GM10266 (cell line): ENCODE data around the gene SLC25A11.

ENCODE experiments used
- DNase-seq: peaks from one replicate; pipeline ENCODE4 v3.0.0; 2012; ENCODE audit errors: extremely low spot score
- CTCF ChIP-seq: IDR thresholded peaks from 2 replicates; pipeline ENCODE4 v1.5.1; 2012; ENCODE audit warnings: mild to moderate bottlenecking, low read depth; ENCODE audit not compliant: control insufficient read depth, insufficient read depth; ENCODE audit errors: missing control alignments

The SLC25A11 gene

GRCh38 chr17:4891411-4892410 is 48.1 kb downstream of the SLC25A11 start:
- DNase-seq = no peak
- no peak for TF ChIP-seq CTCF

GRCh38 chr17:4887581-4887980 is 52.3 kb downstream of the SLC25A11 start:
- DNase-seq = no peak
- no peak for TF ChIP-seq CTCF
